SK-N-SH (cell line): Measurements from ENCODE around the gene C2orf92. TPM values are rescaled to one million over a fixed set of nuclear protein-coding genes. Genes with fewer than 3 reads are reported as not detected.

ENCODE experiments used
- CTCF ChIA-PET: fragments of 300-600, 350-600 bp; formaldehyde crosslinking; extraction: SDS; loops from one replicate; lab custom pipeline; 2021; lab: Yijun Ruan, JAX
- POLR2A ChIA-PET: fragments of 350-600 bp; sonication (Branson Sonifier 250); formaldehyde crosslinking; extraction: SDS; loops from one replicate; lab custom pipeline; 2020; ENCODE audit warnings: antibody characterized with exemption, inconsistent platforms; lab: Yijun Ruan, JAX
- DNase-seq: peaks from one replicate; pipeline ENCODE4 v3.0.0; 2012
- H2AFZ ChIP-seq: fragments of 200-600 bp; sonication (generic); 2 replicates; pipeline ENCODE4 v1.8.1; 2016; ENCODE audit warnings: antibody characterized with exemption, mild to moderate bottlenecking, low read depth
- H3F3A ChIP-seq: fragments of 200-600 bp; sonication (generic); replicated peaks from 2 replicates; pipeline ENCODE3; 2016; ENCODE audit warnings: antibody characterized with exemption, mild to moderate bottlenecking; ENCODE audit not compliant: insufficient read depth
- H3K27ac ChIP-seq, 2 experiments: fragments of 200-500 bp in 1 of 2; fragments of 200-600 bp in 1 of 2; sonication (Bioruptor generic) in 1 of 2; sonication (generic), shearing (Covaris generic) in 1 of 2; 2 replicates each; pipeline versions ENCODE4 v1.5.1 to v1.6.1; 2014 to 2016; ENCODE audit warnings: low read depth in 2 of 2, inconsistent platforms in 1 of 2, low read length in 1 of 2, mild to moderate bottlenecking in 1 of 2, mixed read lengths in 1 of 2
- H3K27me3 ChIP-seq: fragments of 200-600 bp; sonication (generic), shearing (Covaris generic); 2 replicates; pipeline ENCODE4 v1.6.1; 2016; ENCODE audit warnings: mixed run types; ENCODE audit not compliant: insufficient read depth
- H3K36me3 ChIP-seq, 2 experiments: fragments of 200-500 bp in 1 of 2; fragments of 200-600 bp in 1 of 2; sonication (Bioruptor generic) in 1 of 2; sonication (generic) in 1 of 2; replicated peaks in 1 of 2; 2 replicates each; pipeline versions ENCODE3 to v1.5.1; 2014 to 2016; ENCODE audit warnings: low read length in 1 of 2, mild to moderate bottlenecking in 1 of 2; ENCODE audit not compliant: insufficient read depth in 2 of 2, control insufficient read depth in 1 of 2
- H3K4me1 ChIP-seq, 2 experiments: fragments of 200-500 bp in 1 of 2; fragments of 200-600 bp in 1 of 2; sonication (Bioruptor generic) in 1 of 2; sonication (generic), shearing (Covaris generic) in 1 of 2; 2 replicates each; pipeline versions ENCODE4 v1.5.1 to v1.6.1; 2014 to 2016; ENCODE audit warnings: low read depth in 1 of 2, low read length in 1 of 2, mixed run types in 1 of 2; ENCODE audit not compliant: insufficient read depth in 2 of 2, control insufficient read depth in 1 of 2
- H3K4me2 ChIP-seq: fragments of 200-600 bp; sonication (generic), shearing (Covaris generic); 2 replicates; pipeline ENCODE4 v1.6.1; 2017; ENCODE audit warnings: mixed run types
- H3K4me3 ChIP-seq, 2 experiments: fragments of 200-500 bp in 1 of 2; fragments of 200-600 bp in 1 of 2; sonication (Bioruptor generic) in 1 of 2; sonication (generic), shearing (Covaris generic) in 1 of 2; 2 replicates each; pipeline versions ENCODE4 v1.5.1 to v1.8.1; 2014 to 2016; ENCODE audit warnings: low read depth in 2 of 2, inconsistent platforms in 1 of 2, low read length in 1 of 2, mild to moderate bottlenecking in 1 of 2, mixed read lengths in 1 of 2, moderate library complexity in 1 of 2
- H3K79me2 ChIP-seq: fragments of 200-600 bp; sonication (generic); 2 replicates; pipeline ENCODE4 v1.8.1; 2017; ENCODE audit warnings: mild to moderate bottlenecking; ENCODE audit not compliant: insufficient read depth
- H3K9ac ChIP-seq: fragments of 200-600 bp; sonication (generic); 2 replicates; pipeline ENCODE4 v1.6.1; 2017; ENCODE audit warnings: mixed run types
- H3K9me2 ChIP-seq: fragments of 200-600 bp; sonication (generic); 2 replicates; pipeline ENCODE4 v1.6.1; 2017; ENCODE audit warnings: mixed run types
- H3K9me3 ChIP-seq: fragments of 200-600 bp; sonication (generic); 2 replicates; pipeline ENCODE4 v1.6.1; 2017; ENCODE audit warnings: mixed run types, mild to moderate bottlenecking, moderate library complexity
- H4K20me1 ChIP-seq: fragments of 200-600 bp; sonication (generic); 2 replicates; pipeline ENCODE4 v1.6.1; 2017; ENCODE audit warnings: mild to moderate bottlenecking, mixed run types; ENCODE audit not compliant: insufficient read depth
- EZH2phosphoT487 ChIP-seq: fragments of 200-600 bp; sonication (generic); IDR thresholded peaks from 2 replicates; pipeline ENCODE4 v1.6.1; 2017; ENCODE audit warnings: low read depth, mixed run types, mild to moderate bottlenecking, antibody characterized with exemption, moderate library complexity, borderline replicate concordance
- FOXM1 ChIP-seq: IDR thresholded peaks from 2 replicates; pipeline ENCODE4 v1.4.0; 2012; ENCODE audit warnings: low read depth, mild to moderate bottlenecking
- GATA2 ChIP-seq: sonication (generic); formaldehyde crosslinking; IDR thresholded peaks from 2 replicates; pipeline ENCODE4 v1.5.0; 2020; ENCODE audit warnings: mild to moderate bottlenecking, missing genetic modification reagents
- NRF1 ChIP-seq: IDR thresholded peaks from 2 replicates; pipeline ENCODE4 v1.6.1; 2012; ENCODE audit warnings: low read depth, mild to moderate bottlenecking, low read length
- RXRA ChIP-seq: IDR thresholded peaks from 2 replicates; pipeline ENCODE4 v1.4.0; 2012; ENCODE audit warnings: low read depth, mild to moderate bottlenecking, borderline replicate concordance
- SMC3 ChIP-seq: IDR thresholded peaks from 2 replicates; pipeline ENCODE4 v1.6.1; 2012; ENCODE audit warnings: low read depth, low read length, improper control_type of control experiment
- TEAD4 ChIP-seq: IDR thresholded peaks from 2 replicates; pipeline ENCODE4 v1.4.0; 2012; ENCODE audit warnings: mild to moderate bottlenecking, borderline replicate concordance; ENCODE audit not compliant: insufficient read depth
- whole genome bisulfite sequencing: methylation state at CpG from one replicate; pipeline ENCODE4 v1.1.6; 2017; ENCODE audit warnings: low lambda C conversion rate; 5-methylcytosine and 5-hydroxymethylcytosine counted together
- polyA plus RNA-seq, 3 experiments: library from polyadenylated mRNA; depleted of rRNA; stranded (reverse); fragments of >200 nt; gene quantifications; 2 replicates each; pipeline ENCODE4 v1.2.3, GENCODE V29; 2012
- TF ChIP-seq, protein P1 (sequence below): IDR thresholded peaks from 2 replicates; pipeline ENCODE4 v1.6.1; 2012; ENCODE audit warnings: mild to moderate bottlenecking, low read depth, low read length, moderate library complexity

The C2orf92 gene
- polyA plus RNA-seq, 1 of the 3 experiments (the other 2 are of a cell fraction), result 3.1 TPM

GRCh38 chr2:97693476-97693875, 24.0 kb downstream of the C2orf92 start:
- no peak overlapping the region for H3K27ac ChIP-seq
- H3K9me2 ChIP-seq, result no peaks in the 10 kb centered on the region
- no peak overlapping the region for H3K4me2 ChIP-seq
- H3F3A ChIP-seq, result no peaks in the 10 kb centered on the region
- no peak overlapping the region for H2AFZ ChIP-seq
- H3K27me3 ChIP-seq, result no peaks in the 10 kb centered on the region
- H3K36me3 ChIP-seq, result no peaks in the 10 kb centered on the region
- no peaks in the 10 kb centered on the region for H3K79me2 ChIP-seq
- CTCF ChIA-PET, result no interaction called here
- TF ChIP-seq TEAD4 (no peak), GATA2 (CRISPR knock-in tag) (no peak)
- no peaks in the 10 kb centered on the region for H4K20me1 ChIP-seq
- no peaks in the 10 kb centered on the region for H3K9me3 ChIP-seq
- no peak overlapping the region for H3K9ac ChIP-seq
- H3K4me1 ChIP-seq, result no peaks in the 10 kb centered on the region
- DNase-seq, result no peak
- H3K4me3 ChIP-seq, result no peak overlapping the region
- POLR2A ChIA-PET, result interaction anchor here (1.0 kb wide), 1 partner anchor 29 kb away, joined by 3 read pairs; the partner anchor contains the start of gene ACTR1B

DNA sequence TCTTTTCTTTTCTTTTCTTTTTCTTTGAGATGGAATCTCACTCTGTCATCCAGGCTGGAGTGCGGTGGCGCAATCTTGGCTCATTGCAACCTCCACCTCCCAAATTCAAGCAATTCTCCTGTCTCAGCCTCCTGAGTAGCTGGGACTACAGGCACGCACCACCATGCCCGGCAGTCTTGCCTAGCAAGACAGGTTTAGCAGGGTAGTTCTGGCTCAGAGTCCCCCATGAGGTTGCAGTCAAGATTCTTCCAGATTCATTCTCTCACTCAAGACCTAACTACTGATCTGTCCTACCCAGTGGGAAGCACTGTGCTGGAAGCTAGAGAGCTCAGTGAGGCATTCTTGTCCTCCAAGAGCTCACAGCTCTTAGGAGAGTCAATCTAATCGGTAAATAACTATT, 26.2 kb downstream of the C2orf92 start:
- no peak overlapping the region for H3K9ac ChIP-seq
- no peaks in the 10 kb centered on the region; a peak in 1 of 4 replicates for H3K4me1 ChIP-seq
- H3K9me2 ChIP-seq, result no peaks in the 10 kb centered on the region
- CTCF ChIA-PET, result interaction anchor here (5.1 to 6.4 kb wide), 5 partner anchors 11 to 691 kb away, joined by 40 to 163 read pairs (median 88); partner anchors contain the start of genes ACTR1B, ANKRD36B and ZAP70
- no peaks in the 10 kb centered on the region for H3K27me3 ChIP-seq
- 74% methylated on average over 5 of the region's 5 CpGs for WGBS
- no peaks in the 10 kb centered on the region for H3K9me3 ChIP-seq
- TF ChIP-seq GATA2 (CRISPR knock-in tag) (no peak), FOXM1 (no peak), SMC3 (no peak), EZH2phosphoT487 (no peak), NRF1 (no peak), RXRA (no peak)
- TF ChIP-seq, protein P1, sequence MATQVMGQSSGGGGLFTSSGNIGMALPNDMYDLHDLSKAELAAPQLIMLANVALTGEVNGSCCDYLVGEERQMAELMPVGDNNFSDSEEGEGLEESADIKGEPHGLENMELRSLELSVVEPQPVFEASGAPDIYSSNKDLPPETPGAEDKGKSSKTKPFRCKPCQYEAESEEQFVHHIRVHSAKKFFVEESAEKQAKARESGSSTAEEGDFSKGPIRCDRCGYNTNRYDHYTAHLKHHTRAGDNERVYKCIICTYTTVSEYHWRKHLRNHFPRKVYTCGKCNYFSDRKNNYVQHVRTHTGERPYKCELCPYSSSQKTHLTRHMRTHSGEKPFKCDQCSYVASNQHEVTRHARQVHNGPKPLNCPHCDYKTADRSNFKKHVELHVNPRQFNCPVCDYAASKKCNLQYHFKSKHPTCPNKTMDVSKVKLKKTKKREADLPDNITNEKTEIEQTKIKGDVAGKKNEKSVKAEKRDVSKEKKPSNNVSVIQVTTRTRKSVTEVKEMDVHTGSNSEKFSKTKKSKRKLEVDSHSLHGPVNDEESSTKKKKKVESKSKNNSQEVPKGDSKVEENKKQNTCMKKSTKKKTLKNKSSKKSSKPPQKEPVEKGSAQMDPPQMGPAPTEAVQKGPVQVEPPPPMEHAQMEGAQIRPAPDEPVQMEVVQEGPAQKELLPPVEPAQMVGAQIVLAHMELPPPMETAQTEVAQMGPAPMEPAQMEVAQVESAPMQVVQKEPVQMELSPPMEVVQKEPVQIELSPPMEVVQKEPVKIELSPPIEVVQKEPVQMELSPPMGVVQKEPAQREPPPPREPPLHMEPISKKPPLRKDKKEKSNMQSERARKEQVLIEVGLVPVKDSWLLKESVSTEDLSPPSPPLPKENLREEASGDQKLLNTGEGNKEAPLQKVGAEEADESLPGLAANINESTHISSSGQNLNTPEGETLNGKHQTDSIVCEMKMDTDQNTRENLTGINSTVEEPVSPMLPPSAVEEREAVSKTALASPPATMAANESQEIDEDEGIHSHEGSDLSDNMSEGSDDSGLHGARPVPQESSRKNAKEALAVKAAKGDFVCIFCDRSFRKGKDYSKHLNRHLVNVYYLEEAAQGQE, result no peak
- TF ChIP-seq, all 33 proteins: peak for 0
- no peak for DNase-seq
- Histone ChIP-seq H3F3A (no peaks in the 10 kb centered on the region), H3K79me2 (no peaks in the 10 kb centered on the region), H3K27ac (no peak overlapping the region), H3K36me3 (no peaks in the 10 kb centered on the region), H3K4me2 (no peak overlapping the region), H4K20me1 (no peaks in the 10 kb centered on the region), H3K4me3 (no peak overlapping the region), H2AFZ (no peak overlapping the region)
- POLR2A ChIA-PET, result interaction anchor here (2.8 kb wide), 1 partner anchor 105 kb away, joined by 10 read pairs; no protein-coding TSS in a partner anchor
